Heart left ventricle (tissue), 13 donors: ENCODE results near the gene MRPS5.

Experiments
- POLR2A ChIP-seq, 2 donors: fragments of 450-650 bp; IDR thresholded peaks; one replicate each; pipeline ENCODE4 v1.6.1; 2017; ENCODE audit warnings: antibody characterized with exemption in 2 of 2, mild to moderate bottlenecking in 2 of 2, moderate library complexity in 2 of 2
- TF ChIP-seq, protein P1 (sequence below), 12 donors: fragments of 200-600 bp; sonication (generic) in 4 of 12; IDR thresholded peaks; one replicate each; pipeline versions ENCODE4 v1.5.0 to v1.8.0; 2018 to 2022; ENCODE audit warnings: antibody characterized with exemption in 12 of 12, mild to moderate bottlenecking in 5 of 12
- donor health status: ischemic (EF 13 %, LVEDD 7.1; RV severe dilation, severe dysfunction).
- donor health status: DM: no; HTN: yes; CAD: no.
- donor health status: DM: no; HTN: no; CAD: no.
- donor health status: ischemic (EF 25% LVEDD 6.9; RV normal size, moderate dysfunction).
- donor health status: ischemic (EF 25% LVEDD 5.7; RV mildly dilated, moderate dysfunction).
- donor health status: ischemic (EF 35%, LVEDD 5.7; RV mildly dilated, moderate dysfunction).
- donor health status: nonischemic (EF 11% LVEDD 7.7; RV severe dilation, severe dysfunction).
- donor health status: DM: yes; HTN: yes; CAD: no.
- donor health status: PGD.
- donor health status: ischemic (EF 29% LVEDD 5.4; RV normal size, mild dysfunction).
- donor health status: nonischemic (EF 23%, LVEDD 6.1; RV moderate dilation, normal function).

DNA sequence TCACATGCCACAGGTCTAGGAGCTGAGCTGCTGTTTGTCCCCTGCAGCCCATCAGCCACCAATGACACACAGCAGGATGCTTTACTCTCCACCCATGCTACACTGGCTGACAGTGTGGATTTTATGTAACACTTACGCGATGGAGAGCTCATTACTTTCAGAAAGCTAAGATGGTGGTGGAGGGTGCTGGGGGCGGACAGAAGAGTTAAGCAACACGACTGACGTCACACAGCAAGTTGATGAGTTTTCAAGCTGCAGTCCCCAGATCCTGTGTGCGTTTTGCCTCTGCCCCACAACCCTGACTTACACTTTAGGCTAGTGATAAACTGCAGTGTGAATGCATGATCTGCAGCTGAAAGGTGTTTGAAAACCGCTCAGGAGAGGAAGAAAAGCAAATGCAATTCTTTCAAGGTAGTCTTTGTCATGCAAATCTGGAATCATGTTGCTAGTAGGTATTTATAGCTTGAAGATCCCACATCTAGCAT is 42.4 kb downstream of the MRPS5 start:
- TF ChIP-seq, protein P1, sequence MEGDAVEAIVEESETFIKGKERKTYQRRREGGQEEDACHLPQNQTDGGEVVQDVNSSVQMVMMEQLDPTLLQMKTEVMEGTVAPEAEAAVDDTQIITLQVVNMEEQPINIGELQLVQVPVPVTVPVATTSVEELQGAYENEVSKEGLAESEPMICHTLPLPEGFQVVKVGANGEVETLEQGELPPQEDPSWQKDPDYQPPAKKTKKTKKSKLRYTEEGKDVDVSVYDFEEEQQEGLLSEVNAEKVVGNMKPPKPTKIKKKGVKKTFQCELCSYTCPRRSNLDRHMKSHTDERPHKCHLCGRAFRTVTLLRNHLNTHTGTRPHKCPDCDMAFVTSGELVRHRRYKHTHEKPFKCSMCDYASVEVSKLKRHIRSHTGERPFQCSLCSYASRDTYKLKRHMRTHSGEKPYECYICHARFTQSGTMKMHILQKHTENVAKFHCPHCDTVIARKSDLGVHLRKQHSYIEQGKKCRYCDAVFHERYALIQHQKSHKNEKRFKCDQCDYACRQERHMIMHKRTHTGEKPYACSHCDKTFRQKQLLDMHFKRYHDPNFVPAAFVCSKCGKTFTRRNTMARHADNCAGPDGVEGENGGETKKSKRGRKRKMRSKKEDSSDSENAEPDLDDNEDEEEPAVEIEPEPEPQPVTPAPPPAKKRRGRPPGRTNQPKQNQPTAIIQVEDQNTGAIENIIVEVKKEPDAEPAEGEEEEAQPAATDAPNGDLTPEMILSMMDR (IDR thresholded peaks at IDR 0.05) = no peak
- no peak for TF ChIP-seq POLR2A (IDR thresholded peaks at IDR 0.05)
